ENCODE results near the gene GLRX3. TPM values are rescaled to one million over a fixed set of nuclear protein-coding genes. Genes with fewer than 3 reads are reported as not detected.
A peak's percentile ranks its signal among the peaks of the same experiment; 100 is the strongest.
"Not testable (repeated sequence)": the region's sequence is repeated elsewhere in the genome, so short reads cannot be mapped to it uniquely, and the experiment has no call there.

Gene GLRX3
- total RNA-seq, 2 donors from 2014 or later: 38.9 to 49.5 TPM

DNA sequence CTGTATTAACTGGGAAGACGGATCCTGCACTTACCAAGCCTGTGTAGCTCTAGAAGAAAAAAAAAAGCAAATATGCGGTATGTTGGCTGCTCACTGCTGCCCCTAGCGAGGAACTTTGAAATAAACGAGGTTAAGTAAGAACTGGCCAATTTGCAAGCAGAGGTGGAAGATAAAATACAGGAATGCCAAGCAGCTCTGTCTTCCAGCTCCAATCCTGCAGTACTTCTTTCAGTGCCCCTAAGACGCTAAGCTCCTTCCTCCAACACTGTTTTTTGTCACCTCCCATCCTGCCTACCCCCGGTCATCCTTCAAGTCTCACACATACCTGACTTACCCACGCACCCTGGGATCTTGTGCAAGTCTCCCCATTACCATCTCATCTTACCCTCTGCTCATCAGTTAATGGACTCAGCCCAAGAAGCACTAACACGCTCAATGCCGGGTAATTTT is 26.4 kb upstream of the GLRX3 start:
- H3K4me3 ChIP-seq: peak overlapping the region; percentile 67 to 91
- H3K4me1 ChIP-seq: peaks cover 0 to 16% of the 10 kb centered on the region in 2 donors
- H3K27ac ChIP-seq: peak overlapping the region; percentile 94 to 97
- H3K9me3 ChIP-seq: no peaks in the 10 kb centered on the region
- DNase-seq (ENCODE audit: low spot score): peak; percentile 70
- H3K36me3 ChIP-seq: no peaks in the 10 kb centered on the region
- no peaks in the 10 kb centered on the region for H3K27me3 ChIP-seq
- TF ChIP-seq CTCF (IDR thresholded peaks at IDR 0.05): peak; percentile 80 to 93

GRCh38 chr10:130110246-130111112 is 25.7 kb upstream of the GLRX3 start, which contains the start of gene C10orf143:
C10orf143 (minus strand) TSS chr10:130110830; CDS start chr10:130110772, 58 bp downstream.
- Histone ChIP-seq H3K27ac (peak within 1 kb of the TSS; percentile 94 to 97), H3K4me3 (peak within 1 kb of the TSS; percentile 67 to 91), H3K27me3 (no peaks in the 10 kb centered on the region), H3K9me3 (no peaks in the 10 kb centered on the region), H3K4me1 (peaks cover 0 to 16% of the 10 kb centered on the region in 2 donors), H3K36me3 (no peaks in the 10 kb centered on the region)
- DNase-seq (ENCODE audit: low spot score): peak; percentile 98
- no peak for TF ChIP-seq CTCF (IDR thresholded peaks at IDR 0.05)

GRCh38 chr10:130111113-130111851 is 24.9 kb upstream of the GLRX3 start:
- no peaks in the 10 kb centered on the region for H3K9me3 ChIP-seq
- H3K27me3 ChIP-seq: no peaks in the 10 kb centered on the region
- no peaks in the 10 kb centered on the region for H3K36me3 ChIP-seq
- peak overlapping the region; percentile 67 to 91 for H3K4me3 ChIP-seq
- H3K4me1 ChIP-seq: peaks cover 0 to 16% of the 10 kb centered on the region in 2 donors
- peak; percentile 99 for DNase-seq (ENCODE audit: low spot score)
- H3K27ac ChIP-seq: peak overlapping the region; percentile 94 to 97
- TF ChIP-seq CTCF (IDR thresholded peaks at IDR 0.05): no peak

GRCh38 chr10:130111852-130112180 is 24.4 kb upstream of the GLRX3 start:
- Histone ChIP-seq H3K4me1 (peaks cover 0 to 16% of the 10 kb centered on the region in 2 donors), H3K27me3 (no peaks in the 10 kb centered on the region), H3K27ac (peak overlapping the region; percentile 94 to 97), H3K36me3 (no peaks in the 10 kb centered on the region), H3K9me3 (no peaks in the 10 kb centered on the region), H3K4me3 (peak overlapping the region; percentile 67 to 91)
- DNase-seq (ENCODE audit: low spot score): no peak
- no peak for TF ChIP-seq CTCF (IDR thresholded peaks at IDR 0.05)

- H3K4me1 ChIP-seq: peaks cover 0 to 16% of the 10 kb centered on the region in 2 donors
- H3K27ac ChIP-seq: no peak overlapping the region
- no peak for TF ChIP-seq CTCF (IDR thresholded peaks at IDR 0.05)
- H3K36me3 ChIP-seq: no peaks in the 10 kb centered on the region
- no peaks in the 10 kb centered on the region for H3K27me3 ChIP-seq
- no peaks in the 10 kb centered on the region for H3K9me3 ChIP-seq
- no peak overlapping the region for H3K4me3 ChIP-seq
- DNase-seq (ENCODE audit: low spot score): no peak
Observed at GRCh38 chr10:130112821-130113220, 23.4 kb upstream of the GLRX3 start.

DNA sequence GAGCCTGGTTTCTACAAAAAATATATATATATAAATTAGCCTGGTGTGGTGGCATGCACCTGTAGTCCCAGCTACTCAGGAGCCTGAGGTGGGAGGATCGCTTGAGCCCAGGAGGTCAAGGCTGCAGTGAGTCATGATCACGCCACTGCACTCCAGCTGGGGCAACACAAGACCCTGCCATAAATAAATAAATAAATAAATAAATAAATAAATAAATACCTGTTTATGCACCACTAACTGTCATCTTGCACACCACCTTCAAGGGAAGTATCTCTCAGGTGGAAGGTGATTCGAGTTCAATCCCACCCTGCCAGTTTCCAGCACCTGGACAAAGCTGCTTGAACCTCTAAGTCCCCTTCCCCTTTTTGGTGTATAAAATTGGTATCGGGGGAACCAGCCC is 19.2 kb upstream of the GLRX3 start:
- H3K4me3 ChIP-seq; DNase-seq (ENCODE audit: low spot score); H3K4me1 ChIP-seq; H3K9me3 ChIP-seq; H3K27me3 ChIP-seq; H3K27ac ChIP-seq; H3K36me3 ChIP-seq: not testable (repeated sequence)

DNA sequence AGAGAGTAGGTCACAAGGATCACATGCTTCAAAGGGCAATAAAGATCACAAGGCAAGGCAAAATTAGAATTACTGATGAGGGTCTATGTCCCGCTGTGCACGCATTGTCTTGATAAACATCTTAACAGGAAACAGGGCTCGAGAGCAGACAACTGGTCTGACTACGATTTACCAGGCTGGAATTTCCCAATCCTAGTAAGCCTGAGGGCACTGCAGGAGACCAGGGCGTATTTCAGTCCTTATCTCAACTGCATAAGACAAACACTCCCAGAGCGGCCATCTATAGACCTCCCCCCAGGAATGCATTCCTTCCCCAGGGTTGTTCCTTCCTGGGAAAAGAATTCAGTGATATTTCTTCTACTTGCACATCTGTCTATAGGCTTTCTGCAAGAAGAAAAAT is 18.7 kb upstream of the GLRX3 start:
- H3K4me1 ChIP-seq; H3K27ac ChIP-seq; H3K27me3 ChIP-seq; H3K4me3 ChIP-seq; H3K36me3 ChIP-seq; H3K9me3 ChIP-seq; DNase-seq (ENCODE audit: low spot score): not testable (repeated sequence)
